Stimulated activated CD4-positive, alpha-beta T cell treated with anti-CD3 and anti-CD28 coated beads, Interleukin-1b, Interleukin-23, amount 100 ng/mL, for 48 hours (primary cell): Measurements from ENCODE around the gene ASPSCR1.

Experiments used
- DNase-seq: peaks from one replicate; pipeline ENCODE4 v3.0.0-alpha.2; 2020

ASPSCR1 gene

DNA sequence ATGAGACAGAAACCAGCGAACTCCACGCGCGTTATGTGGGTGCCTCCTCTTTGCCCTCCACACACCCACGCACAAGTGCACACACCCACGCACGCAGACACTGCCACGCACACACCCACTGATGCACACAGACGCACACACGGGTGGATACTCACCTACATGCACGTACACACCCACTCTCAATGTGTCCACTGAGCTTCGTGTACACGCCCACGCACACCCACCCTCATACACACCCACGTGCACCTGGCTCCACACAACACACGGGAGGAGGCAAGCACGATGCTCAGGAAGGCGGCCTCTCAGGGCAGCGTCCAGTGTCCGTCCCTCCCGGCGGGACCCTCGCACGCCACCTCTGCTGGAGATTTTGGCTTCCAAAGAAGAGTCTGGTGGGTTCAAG lies 70.0 kb downstream of the ASPSCR1 start:
- DNase-seq = no peak

DNA sequence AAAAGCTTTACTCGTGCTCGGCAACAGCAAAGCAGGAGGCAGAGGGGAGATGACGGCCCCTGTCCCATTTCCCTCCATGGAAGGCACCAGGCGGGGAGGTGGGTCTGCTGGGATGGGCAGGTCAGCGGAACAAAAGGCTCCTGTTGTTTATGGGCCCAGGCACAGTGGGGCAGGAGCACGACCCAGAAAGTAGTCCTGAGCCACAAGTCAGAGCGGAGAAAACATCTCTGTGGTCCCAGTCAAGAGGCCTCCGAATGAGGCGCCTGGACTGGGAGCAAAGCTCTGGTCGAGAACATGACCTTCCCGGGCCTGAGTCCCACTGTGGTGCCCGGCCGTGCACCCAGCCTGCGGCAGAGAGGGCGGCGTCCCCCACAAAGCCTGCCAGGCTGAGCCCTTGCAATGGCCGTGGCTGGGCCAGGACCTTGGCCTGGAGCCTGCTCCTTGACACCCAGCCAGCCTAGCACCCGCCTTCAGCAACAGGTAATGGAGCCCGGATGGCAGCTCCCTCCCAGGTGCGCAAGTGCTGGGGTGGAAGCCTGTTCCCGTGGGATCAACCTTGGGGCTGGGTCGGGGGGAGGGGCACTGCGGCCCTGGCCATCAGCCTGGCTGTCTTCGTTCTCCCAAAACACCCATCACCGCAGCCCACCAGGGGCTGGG lies 70.6 kb downstream of the ASPSCR1 start:
- DNase-seq = no peak

DNA sequence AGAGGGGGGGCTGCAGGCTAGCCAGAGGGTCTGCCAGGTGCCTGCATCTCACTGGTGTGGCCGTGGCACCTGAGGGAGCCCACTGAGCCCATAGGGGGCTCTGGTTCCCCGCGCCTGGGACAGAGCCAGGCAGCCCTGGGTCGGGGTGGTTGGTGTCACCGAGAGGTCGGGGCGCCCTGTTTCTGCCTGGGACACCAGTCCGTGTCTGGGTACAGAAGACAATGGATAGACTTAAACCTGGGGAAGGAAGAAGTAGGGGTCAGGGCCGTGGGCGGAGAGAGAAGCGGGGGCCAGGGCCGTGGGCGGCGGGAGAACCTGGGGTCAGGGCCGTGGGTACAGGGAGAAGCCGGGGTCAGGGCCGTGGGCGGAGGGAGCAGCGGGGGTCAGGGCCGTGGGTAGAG lies 71.1 kb downstream of the ASPSCR1 start:
- DNase-seq = no peak

DNA sequence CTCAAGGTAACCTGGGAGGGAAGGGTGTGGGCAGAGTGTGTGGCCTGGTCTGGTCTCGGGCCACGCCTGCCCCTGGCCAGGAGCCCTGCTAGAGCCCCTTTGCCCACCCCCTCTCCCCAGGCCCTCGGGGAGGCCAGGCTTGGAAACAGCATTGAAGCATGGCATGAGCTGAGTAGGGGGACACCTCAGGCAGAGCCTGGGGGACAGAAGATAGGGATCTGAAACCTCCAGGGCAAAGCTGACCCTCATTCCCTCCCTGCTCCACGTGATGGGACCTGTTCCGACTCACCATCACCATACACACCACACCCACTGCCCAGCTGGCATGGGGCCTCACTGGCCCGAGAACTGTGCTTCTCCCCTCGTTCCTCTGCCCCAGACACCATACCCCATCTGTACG lies 71.7 kb downstream of the ASPSCR1 start:
- no peak for DNase-seq

DNA sequence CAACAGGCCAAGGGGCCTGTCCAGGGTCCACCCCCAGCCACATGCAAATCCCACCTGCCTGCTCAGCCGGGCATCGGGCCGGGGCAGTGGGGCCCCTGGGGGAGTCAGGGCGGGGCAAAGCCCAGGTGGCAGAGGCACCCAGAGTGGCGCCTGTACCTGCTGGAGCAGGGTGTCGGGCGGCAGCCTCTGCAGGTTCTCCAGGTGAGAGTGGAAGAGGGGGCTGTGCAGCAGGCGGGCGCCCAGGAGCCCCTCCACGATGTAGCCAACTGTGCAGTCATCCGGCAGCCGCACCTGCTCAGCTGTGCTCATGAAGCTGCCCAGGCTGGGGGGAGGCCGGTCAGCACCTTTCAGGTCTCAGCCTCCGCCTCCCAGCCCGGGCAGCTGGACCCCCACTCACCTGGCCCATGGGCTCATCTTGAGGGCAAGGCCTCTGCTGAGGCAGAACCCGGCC lies 72.1 kb downstream of the ASPSCR1 start:
- DNase-seq = no peak

DNA sequence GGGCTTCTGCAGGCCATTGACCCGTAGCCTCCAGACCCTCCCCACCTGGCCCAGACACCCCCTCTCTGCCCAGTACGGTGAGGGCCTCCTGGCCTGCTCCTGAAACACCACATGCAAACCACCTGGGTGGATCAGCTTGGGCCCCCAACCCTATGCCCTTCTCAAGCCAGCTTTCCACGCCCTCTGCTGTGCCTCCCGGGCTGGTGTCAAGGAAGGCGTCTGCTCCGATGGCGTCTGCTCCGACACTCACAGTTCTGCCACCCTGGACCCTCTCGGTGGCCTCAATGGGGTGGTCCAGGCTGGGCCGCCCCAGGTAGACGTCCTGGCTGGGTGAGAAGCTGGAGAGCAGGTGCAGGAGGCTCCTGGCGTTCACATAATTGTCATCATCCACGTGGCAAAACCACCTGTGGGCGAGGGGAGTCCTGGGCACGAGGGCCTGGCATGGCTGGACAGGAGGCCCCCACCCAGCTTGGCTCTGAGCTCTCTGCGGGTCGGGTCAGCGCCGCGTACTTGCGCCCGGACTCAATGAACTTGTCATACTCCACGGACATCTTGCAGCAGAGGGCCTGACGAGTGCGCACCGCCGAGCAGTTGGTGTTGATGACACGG lies 72.8 kb downstream of the ASPSCR1 start:
- no peak for DNase-seq

DNA sequence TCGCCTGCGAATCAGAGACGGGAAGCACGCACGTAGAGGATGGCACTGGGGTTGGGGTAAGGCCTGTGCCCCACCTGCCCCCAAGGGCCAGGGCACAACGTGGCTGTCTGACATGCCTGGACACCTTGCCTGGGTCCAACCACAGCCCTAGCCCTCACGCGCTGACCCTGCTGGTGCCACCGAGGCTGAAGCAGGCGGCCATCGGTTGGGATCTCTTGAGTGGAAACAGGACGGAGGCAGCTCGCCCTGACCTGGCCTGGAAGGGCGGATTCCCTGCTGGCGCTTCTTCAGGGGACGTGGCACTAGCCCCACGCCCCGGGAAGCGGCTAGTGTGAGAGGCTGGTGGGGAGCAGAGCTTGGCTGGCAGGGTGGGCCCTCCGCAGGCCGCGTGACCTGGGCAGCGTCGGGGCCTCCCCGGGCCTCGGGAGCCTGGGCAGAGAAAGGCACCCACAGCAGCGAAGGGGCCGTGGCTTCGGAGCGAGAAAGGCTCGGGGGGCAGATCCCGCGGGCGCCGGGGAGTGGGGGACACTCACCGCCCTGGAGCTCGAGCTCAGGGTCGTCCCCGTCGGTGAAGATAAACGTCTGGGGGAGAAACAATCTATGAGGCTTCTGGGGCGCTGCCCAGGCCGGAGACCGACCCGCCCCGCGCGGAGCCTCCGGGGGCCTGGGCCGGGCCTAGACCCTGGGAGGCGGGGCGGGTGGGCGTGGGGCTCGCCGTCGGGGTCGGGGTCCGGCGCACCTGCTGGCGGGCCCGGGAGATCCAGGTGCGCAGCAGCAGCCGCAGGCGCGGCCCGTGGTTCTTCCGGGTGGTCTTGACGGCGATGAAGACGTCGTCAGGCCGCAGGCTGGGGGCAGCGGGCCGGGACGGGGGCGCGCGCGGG lies 73.6 kb downstream of the ASPSCR1 start:
- no peak for DNase-seq

DNA sequence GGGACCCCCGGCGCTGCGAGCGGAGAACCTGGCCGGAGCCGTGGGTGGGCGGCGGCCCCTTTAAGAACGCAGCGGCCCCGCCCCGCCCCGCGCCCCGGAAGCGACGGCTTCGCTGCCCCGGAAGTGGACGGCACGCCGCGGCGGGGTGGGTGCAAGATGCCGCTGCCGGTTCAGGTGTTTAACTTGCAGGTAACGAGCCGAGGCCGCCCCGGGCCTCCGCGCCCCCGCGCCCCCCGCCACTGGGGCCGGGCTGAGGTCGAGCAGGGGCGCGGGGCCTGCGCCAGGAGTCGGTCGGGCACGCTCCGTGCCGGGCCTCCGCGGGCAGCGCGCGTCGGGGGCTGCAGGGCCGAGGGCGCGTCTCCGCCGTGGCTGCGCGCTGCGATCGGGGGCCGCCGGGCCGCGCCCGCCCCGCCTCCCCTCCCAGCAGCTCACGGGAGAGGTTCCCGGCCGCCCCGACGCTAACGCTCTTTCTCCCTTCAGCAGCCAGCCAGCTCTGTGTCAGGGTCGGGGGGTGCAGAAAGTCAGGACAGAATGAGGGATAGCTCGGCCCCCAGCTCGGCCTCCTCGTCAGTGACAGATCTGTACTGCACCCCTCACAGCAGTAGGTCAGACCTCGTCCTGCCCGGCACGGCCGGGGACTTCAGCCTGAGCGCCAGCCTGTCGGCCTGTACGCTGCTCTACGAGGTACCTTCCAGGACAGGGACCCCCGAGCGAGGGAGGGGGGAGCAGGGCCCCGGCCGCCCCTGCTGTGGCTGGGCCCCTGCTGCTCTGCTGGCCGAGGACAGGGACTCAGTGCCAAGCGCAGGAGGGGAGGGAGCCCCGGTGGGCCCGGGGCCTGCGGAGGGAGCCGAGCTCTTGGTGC lies 74.6 kb downstream of the ASPSCR1 start, which contains the start of the genes GPS1 and RFNG:
TSS of gene GPS1 (plus strand) at position 123 of the 862 bp plus-strand sequence. CDS start at position 157, 34 bp downstream.
TSS of gene RFNG (minus strand) at position 36 of the 862 bp plus-strand sequence. CDS start 45 bp downstream, outside the sequence.
- DNase-seq = peak; percentile 78

DNA sequence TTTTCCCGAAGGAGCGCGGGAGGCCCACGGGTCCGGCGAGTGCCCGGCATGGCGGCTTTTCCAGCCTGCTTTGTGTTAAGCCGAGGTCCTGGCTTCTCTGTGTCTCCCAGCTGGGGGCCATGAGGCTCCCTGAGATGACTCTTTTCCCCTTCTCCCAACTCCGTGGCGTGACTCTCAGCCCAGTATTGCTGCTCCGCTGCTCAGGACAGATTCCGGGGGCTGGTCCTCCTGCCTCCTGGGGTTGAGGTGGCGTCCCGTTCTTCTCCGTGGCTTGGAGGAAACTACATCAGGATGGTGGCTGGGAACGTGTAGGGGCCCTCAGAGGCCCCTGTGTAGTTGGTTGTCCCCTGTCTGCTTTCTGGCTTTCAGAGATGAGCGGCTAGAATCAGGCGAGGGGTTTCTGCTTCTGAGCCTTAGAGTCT lies 75.2 kb downstream of the ASPSCR1 start:
- no peak for DNase-seq

DNA sequence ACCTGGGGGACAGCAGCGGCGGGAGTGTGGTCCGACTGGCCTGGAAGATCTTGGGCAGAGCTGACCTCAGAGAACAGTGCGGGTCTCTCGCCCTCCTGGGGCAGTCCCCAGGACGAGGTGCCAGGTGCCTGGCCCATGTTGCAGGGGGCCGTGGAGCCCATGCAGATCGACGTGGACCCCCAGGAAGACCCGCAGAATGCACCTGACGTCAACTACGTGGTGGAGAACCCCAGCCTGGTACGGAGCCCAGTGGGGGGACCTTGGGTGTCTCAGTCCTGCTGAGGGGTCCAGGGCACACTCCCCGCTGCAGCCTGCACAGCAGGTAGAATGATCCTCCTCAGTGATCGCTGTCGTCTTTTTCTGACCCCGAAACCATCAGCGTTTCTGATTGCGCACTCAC lies 75.7 kb downstream of the ASPSCR1 start:
- no peak for DNase-seq

DNA sequence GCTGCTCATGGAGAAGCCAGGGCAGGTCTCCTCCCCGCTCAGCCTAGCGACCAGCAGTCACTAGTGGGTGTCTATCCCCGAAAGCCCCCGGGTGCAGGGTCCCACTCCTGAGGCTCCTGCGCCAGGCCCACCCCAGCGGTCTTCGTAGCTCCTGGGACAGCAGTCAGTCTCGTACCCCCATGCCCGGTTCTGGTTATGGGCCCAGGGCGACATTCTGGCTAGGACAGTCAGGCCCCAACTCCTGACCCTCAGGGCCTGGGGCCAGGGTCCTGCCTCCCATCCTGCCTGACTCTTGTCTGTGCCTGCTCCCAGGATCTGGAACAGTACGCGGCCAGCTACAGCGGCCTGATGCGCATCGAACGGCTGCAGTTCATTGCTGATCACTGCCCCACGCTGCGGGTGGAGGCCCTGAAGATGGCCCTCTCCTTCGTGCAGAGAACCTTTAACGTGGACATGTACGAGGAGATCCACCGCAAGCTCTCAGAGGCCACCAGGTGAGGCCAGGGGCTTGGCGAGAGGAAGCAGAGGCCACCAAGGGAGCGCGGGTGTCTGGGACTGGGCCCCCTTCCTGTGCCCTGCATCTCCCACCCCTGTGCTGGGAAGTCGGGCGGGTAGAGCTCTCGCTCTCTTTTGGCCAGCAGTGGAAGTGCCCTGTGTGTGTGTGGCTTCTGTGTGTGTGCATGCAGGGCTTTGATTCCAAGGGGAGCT lies 76.3 kb downstream of the ASPSCR1 start:
- no peak for DNase-seq

DNA sequence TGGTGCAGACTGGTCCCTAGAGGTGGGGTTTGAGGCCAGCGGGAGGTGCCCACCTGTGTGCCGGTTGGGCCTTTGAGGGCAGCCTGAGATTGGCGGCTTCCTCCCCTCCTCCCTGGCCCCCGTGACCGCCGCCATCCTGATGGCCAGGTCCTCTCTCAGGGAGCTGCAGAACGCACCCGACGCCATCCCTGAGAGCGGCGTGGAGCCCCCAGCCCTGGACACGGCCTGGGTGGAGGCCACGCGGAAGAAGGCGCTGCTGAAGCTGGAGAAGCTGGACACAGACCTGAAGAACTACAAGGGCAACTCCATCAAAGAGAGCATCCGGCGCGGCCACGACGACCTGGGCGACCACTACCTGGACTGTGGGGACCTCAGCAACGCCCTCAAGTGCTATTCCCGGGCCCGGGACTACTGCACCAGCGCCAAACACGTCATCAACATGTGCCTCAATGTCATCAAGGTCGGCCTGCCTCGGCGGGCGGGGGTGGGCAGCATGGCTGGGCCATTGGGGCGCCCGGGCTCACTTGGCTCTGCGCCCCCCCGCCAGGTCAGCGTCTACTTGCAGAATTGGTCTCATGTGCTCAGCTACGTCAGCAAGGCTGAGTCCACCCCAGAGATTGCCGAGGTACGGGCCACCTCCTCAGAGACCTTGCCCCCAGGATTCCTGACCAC lies 77.1 kb downstream of the ASPSCR1 start:
- DNase-seq = no peak

DNA sequence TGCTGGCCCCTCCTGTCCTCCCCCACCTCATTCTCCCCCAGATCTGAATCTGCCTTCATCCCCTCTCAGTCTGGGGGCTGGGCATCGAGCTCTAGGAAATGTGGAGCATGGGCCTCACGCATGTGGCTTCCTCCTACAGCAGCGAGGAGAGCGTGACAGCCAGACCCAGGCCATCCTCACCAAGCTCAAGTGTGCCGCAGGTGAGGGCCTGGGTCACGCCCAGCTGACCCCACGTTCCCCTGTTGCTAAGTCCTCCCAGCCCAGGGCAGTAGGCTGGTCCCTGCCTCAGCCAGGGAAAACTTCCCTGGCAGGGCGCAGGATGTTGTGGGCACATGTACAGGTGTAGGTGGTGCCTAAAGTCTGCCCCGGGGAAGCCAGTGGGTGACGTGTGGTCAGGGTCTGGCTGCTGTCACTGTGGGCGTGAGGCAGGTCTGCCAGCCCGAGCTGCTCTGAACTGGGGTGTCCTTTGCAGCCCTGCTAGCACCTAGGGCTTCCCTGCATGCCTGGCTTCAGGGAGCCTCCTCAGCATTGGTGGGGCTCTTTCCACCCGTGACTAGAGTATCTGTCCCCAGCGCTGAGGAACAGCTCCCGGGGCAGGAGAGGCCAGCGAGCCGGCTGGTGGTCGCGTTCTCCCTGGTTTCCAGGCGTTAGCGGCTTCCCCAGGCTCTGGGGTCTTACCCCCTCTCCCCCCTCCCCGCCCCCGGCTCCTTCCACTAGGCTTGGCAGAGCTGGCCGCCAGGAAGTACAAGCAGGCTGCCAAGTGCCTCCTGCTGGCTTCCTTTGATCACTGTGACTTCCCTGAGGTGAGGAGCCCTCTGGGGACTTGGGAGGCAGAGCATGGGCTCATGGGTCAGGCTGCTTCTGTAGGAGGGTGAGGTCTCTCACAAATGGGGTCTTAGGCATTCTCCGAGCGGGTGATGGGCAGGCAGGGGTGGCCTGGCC lies 77.9 kb downstream of the ASPSCR1 start:
- no peak for DNase-seq

DNA sequence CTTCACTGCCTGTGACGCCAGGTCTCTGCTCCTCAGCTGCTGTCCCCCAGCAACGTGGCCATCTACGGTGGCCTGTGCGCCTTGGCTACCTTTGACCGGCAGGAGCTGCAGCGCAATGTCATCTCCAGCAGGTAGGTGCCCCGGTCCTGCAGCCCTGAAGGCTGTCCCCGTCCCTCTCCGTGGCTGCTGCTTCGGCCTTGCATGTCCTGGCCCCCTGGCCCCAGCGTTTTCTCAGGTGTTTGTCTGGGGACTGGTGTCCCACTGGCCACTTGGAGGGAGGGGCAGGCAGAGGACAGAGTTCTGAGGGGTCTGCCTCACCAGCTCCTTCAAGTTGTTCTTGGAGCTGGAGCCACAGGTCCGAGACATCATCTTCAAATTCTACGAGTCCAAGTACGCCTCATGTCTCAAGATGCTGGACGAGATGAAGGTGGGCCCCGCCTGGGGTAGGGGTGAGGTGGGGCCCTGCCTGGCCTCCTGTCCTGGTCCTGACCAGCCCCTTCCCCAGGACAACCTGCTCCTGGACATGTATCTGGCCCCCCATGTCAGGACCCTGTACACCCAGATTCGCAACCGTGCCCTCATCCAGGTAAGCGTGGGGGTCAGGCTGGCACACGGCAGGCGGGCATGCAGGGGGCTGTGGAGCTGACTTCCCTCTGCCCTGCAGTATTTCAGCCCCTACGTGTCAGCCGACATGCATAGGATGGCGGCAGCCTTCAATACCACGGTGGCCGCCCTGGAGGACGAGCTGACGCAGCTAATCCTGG lies 78.7 kb downstream of the ASPSCR1 start:
- DNase-seq = no peak

DNA sequence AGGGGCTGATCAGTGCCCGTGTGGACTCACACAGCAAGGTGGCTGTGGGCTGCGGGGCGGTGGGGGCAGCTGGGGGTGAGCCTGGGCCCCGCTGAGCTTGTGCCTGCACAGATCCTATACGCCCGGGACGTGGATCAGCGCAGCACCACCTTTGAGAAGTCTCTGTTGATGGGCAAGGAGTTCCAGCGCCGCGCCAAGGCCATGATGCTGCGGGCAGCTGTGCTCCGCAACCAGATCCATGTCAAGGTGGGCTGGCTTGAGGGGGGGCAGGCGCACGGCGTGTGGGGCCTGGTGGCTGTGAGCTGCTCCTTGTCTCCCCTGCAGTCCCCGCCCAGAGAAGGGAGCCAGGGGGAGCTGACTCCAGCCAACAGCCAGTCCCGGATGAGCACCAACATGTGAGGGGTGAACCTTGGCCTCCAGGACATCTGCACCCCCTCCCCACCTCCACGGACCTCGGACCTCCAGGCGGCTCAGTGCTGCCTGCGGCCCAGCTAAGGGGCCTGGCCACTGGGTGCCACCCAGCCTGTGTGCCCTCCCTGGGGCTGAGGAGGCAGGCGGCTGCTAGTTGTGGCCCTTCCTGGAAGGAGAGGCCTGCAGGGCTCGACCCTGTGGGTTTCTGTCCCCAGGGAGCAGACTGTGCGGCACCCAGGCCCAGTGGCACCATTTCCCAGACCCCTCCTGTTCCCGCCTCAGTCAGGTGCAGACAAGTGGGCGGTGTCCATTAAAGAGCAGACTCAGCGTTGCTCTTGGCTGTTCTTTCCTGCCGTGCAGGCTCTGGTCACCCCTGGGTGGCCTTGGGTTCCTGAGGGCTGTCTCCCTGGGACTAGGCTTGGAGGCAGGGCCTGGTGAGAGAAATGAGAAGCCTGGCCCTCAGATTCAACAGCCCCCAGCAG lies 79.5 kb downstream of the ASPSCR1 start:
- DNase-seq = no peak

DNA sequence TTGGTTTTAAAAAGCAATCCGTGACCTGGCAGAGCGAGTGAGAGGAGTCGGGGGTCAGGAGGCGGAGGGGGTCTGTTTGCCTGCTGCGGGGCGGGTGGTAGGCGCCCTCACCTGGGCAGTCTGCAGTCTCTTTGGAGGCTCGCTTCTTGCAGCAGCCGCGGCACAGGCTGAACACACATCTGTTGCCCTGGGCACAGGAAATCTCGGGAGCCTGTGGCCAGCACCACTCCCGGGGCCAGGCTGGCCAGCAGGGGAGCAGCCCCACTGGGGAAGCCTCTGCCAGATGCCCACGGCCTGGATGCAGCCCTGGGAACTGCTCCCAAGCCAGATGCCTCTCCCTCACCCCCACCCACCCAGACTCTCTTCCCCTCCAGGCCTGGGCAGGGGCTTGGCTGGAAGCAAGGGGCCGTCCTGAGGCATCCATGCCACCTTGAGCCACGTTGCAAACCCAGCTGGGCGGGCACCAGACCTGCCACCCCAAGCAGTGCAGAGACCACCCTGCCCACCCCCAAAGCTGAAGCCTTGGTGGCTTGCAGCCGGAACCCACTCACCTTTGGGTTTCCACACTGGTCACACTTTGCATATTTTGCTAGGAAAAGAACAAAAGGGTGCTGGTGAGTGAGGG lies 80.9 kb downstream of the ASPSCR1 start:
- DNase-seq = no peak

DNA sequence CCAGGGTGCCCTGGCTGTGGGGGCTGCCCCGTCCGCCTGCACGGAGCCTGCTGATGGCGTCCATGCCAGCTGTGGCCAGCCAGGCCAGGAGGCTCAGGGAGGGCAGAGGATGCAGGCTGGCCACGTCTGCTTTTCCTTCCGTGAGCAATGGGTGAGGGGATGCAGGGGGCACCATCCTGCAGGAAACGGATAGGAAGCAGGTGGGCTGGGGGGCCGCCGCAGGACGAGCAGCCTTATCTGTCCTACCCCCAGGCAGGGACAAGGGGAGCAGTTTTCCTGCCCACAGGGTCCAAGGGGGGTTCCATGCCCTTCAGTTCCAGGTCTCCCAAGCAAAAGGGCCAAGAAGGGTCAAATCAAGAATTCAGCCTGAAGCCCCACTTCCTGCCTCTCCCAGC lies 81.4 kb downstream of the ASPSCR1 start:
- no peak for DNase-seq
